Prostate gland (tissue), 2 donors: ENCODE results near the gene SPRING1. TPM values are rescaled to one million over a fixed set of nuclear protein-coding genes. Genes with fewer than 3 reads are reported as not detected.
"Not testable (repeated sequence)": the region's sequence is repeated elsewhere in the genome, so short reads cannot be mapped to it uniquely, and the experiment has no call there.

ENCODE experiments used
- DNase-seq: peaks from one replicate; pipeline ENCODE4 v3.0.0-alpha.2; 2019; ENCODE audit warnings: low spot score
- H3K27ac ChIP-seq, 2 donors: fragments of 200-600 bp; sonication (generic); 2 replicates each; pipeline ENCODE4 v1.5.1; 2017 to 2019
- H3K27me3 ChIP-seq: fragments of 200-600 bp; sonication (generic); replicated peaks from 2 replicates; pipeline ENCODE4 v1.5.1; 2019; ENCODE audit not compliant: insufficient read depth
- H3K36me3 ChIP-seq, 2 donors: fragments of 200-600 bp; sonication (generic); 1 replicate in 1 of 2; 2 replicates in 1 of 2; pipeline versions ENCODE4 v1.5.1 to v1.8.1; 2017 to 2019
- H3K4me1 ChIP-seq: fragments of 200-600 bp; sonication (generic); replicated peaks from 2 replicates; pipeline ENCODE4 v1.5.1; 2019
- H3K4me3 ChIP-seq, 2 donors: fragments of 200-600 bp; sonication (generic); 2 replicates each; pipeline ENCODE4 v1.5.1; 2017 to 2019
- H3K9me3 ChIP-seq: fragments of 200-600 bp; sonication (generic); 2 replicates; pipeline ENCODE4 v1.5.1; 2017
- CTCF ChIP-seq, 4 experiments: fragments of 200-600 bp in 2 of 4; fragments of 450-650 bp in 2 of 4; sonication (generic) in 2 of 4; IDR thresholded peaks; 1 replicate in 3 of 4; 2 replicates in 1 of 4; pipeline ENCODE4 v1.5.1; 2016 to 2019; ENCODE audit warnings: antibody characterized with exemption in 4 of 4, mild to moderate bottlenecking in 2 of 4, moderate library complexity in 2 of 4
- POLR2A ChIP-seq: fragments of 450-650 bp; IDR thresholded peaks from one replicate; pipeline ENCODE4 v1.6.1; 2016; ENCODE audit warnings: antibody characterized with exemption, mild to moderate bottlenecking
- POLR2AphosphoS5 ChIP-seq: sonication (generic); formaldehyde crosslinking; IDR thresholded peaks from one replicate; pipeline ENCODE4 v1.6.1; 2017; ENCODE audit warnings: antibody characterized with exemption
- WGBS: methylation state at CpG from one replicate; pipeline ENCODE4 v1.1.5; 2018; 5-methylcytosine and 5-hydroxymethylcytosine counted together
- intact Hi-C: fragments of 100-400 bp; cut with DNase I; formaldehyde crosslinking; loops from one replicate; pipeline ENCODE4 v1.14.2; 2022
- total RNA-seq, 2 donors: library from RNA; depleted of rRNA; stranded (reverse); fragments of >200 nt; gene quantifications; one replicate each; pipeline ENCODE4 v1.1.0, GENCODE V29; 2016

SPRING1 gene
- total RNA-seq, 2 donors from 2014 or later = 12.9 to 21.0 TPM

GRCh38 chr12:116759783-116760621, 22.1 kb upstream of the SPRING1 start:
- Histone ChIP-seq H3K4me1 (no peaks in the 10 kb centered on the region), H3K36me3 (no peaks in the 10 kb centered on the region), H3K27ac (no peak overlapping the region), H3K9me3 (no peaks in the 10 kb centered on the region), H3K27me3 (no peaks in the 10 kb centered on the region), H3K4me3 (no peak overlapping the region)
- no peak for DNase-seq
- TF ChIP-seq POLR2AphosphoS5 (no peak), POLR2A (no peak), CTCF (IDR thresholded peaks at IDR 0.05) (no peak)
- intact Hi-C loops = no loop called here
- 87% methylated on average over 22 of the region's 22 CpGs for WGBS

- H3K9me3 ChIP-seq, H3K27me3 ChIP-seq, H3K4me3 ChIP-seq, H3K36me3 ChIP-seq, H3K4me1 ChIP-seq, intact Hi-C loops, H3K27ac ChIP-seq, DNase-seq: not testable (repeated sequence)
- 50% methylated on average over 1 of the region's 1 CpG for WGBS
- TF ChIP-seq POLR2AphosphoS5 = peak; percentile 11
These were observed 16.9 kb upstream of the SPRING1 start for GRCh38 chr12:116754783-116755182.

GRCh38 chr12:116754097-116754496, 16.2 kb upstream of the SPRING1 start:
- H3K4me3 ChIP-seq, H3K9me3 ChIP-seq, H3K27me3 ChIP-seq, intact Hi-C loops, H3K27ac ChIP-seq, H3K36me3 ChIP-seq, DNase-seq, H3K4me1 ChIP-seq: not testable (repeated sequence)
- 91% methylated on average over 5 of the region's 5 CpGs for WGBS

GRCh38 chr12:116750298-116750697, 12.4 kb upstream of the SPRING1 start:
- Histone ChIP-seq H3K9me3 (no peaks in the 10 kb centered on the region), H3K4me1 (no peaks in the 10 kb centered on the region), H3K36me3 (no peaks in the 10 kb centered on the region), H3K27ac (no peak overlapping the region), H3K4me3 (no peak overlapping the region), H3K27me3 (no peaks in the 10 kb centered on the region)
- no peak for DNase-seq
- TF ChIP-seq CTCF (IDR thresholded peaks at IDR 0.05) (no peak), POLR2A (no peak), POLR2AphosphoS5 (no peak)
- intact Hi-C loops = no loop called here
- 93% methylated on average over 4 of the region's 4 CpGs for WGBS

- WGBS = 95% methylated on average over 26 of the region's 26 CpGs
- intact Hi-C loops = no loop called here
- no peak for TF ChIP-seq CTCF (IDR thresholded peaks at IDR 0.05)
- no peak for TF ChIP-seq POLR2AphosphoS5
- no peak for TF ChIP-seq POLR2A
- Histone ChIP-seq H3K9me3 (no peaks in the 10 kb centered on the region), H3K4me3 (no peak overlapping the region), H3K27ac (no peak overlapping the region), H3K36me3 (no peaks in the 10 kb centered on the region), H3K27me3 (no peaks in the 10 kb centered on the region), H3K4me1 (no peaks in the 10 kb centered on the region)
- no peak for DNase-seq
These were observed 12.0 kb upstream of the SPRING1 start for GRCh38 chr12:116749884-116750283.

GRCh38 chr12:116745554-116745953, 7.7 kb upstream of the SPRING1 start:
- Histone ChIP-seq H3K27ac (no peak overlapping the region), H3K36me3 (no peaks in the 10 kb centered on the region), H3K9me3 (no peaks in the 10 kb centered on the region), H3K27me3 (no peaks in the 10 kb centered on the region), H3K4me1 (no peaks in the 10 kb centered on the region), H3K4me3 (no peak overlapping the region)
- DNase-seq = no peak
- WGBS = 96% methylated on average over 4 of the region's 4 CpGs
- intact Hi-C loops = no loop called here
- TF ChIP-seq CTCF (IDR thresholded peaks at IDR 0.05) = no peak
- TF ChIP-seq POLR2A = no peak
- no peak for TF ChIP-seq POLR2AphosphoS5
